Ishikawa (cell line): Measurements from ENCODE around the gene LRRTM4.

Source experiments
- CEBPB ChIP-seq: IDR thresholded peaks from 2 replicates; pipeline ENCODE4 v1.6.1; 2012
- CREB1 ChIP-seq: IDR thresholded peaks from 2 replicates; pipeline ENCODE4 v1.6.1; 2012; ENCODE audit warnings: low read depth
- EGR1 ChIP-seq: IDR thresholded peaks from 2 replicates; pipeline ENCODE4 v1.6.1; 2012
- EP300 ChIP-seq: IDR thresholded peaks from 2 replicates; pipeline ENCODE4 v1.6.1; 2012; ENCODE audit warnings: borderline replicate concordance
- FOXM1 ChIP-seq: IDR thresholded peaks from 2 replicates; pipeline ENCODE4 v1.6.1; 2012; ENCODE audit warnings: low read depth, borderline replicate concordance
- MAX ChIP-seq: IDR thresholded peaks from 2 replicates; pipeline ENCODE4 v1.6.1; 2012
- NFIC ChIP-seq: IDR thresholded peaks from 2 replicates; pipeline ENCODE4 v1.6.1; 2012
- RAD21 ChIP-seq: IDR thresholded peaks from 2 replicates; pipeline ENCODE4 v1.6.1; 2012; ENCODE audit warnings: low read depth
- REST ChIP-seq: IDR thresholded peaks from 2 replicates; pipeline ENCODE4 v1.6.1; 2012; ENCODE audit warnings: low read depth, mild to moderate bottlenecking
- TAF1 ChIP-seq: IDR thresholded peaks from 2 replicates; pipeline ENCODE4 v1.6.1; 2012; ENCODE audit warnings: low read depth, mild to moderate bottlenecking
- TCF12 ChIP-seq: IDR thresholded peaks from 2 replicates; pipeline ENCODE4 v1.6.1; 2012; ENCODE audit warnings: low read depth
- TEAD4 ChIP-seq: IDR thresholded peaks from 2 replicates; pipeline ENCODE4 v1.6.1; 2012
- USF1 ChIP-seq: IDR thresholded peaks from 2 replicates; pipeline ENCODE4 v1.6.1; 2012
- YY1 ChIP-seq: IDR thresholded peaks from 2 replicates; pipeline ENCODE4 v1.6.1; 2012; ENCODE audit warnings: low read depth
- ZBTB7A ChIP-seq: IDR thresholded peaks from 2 replicates; pipeline ENCODE4 v1.6.1; 2012; ENCODE audit warnings: low read depth

LRRTM4 gene

GRCh38 chr2:76809136-76809535 lies 713.0 kb downstream of the LRRTM4 start:
- TF ChIP-seq FOXM1, result no peak
- no peak for TF ChIP-seq NFIC
- no peak for TF ChIP-seq YY1
- no peak for TF ChIP-seq MAX
- TF ChIP-seq TAF1, result no peak
- TF ChIP-seq ZBTB7A, result no peak
- no peak for TF ChIP-seq EGR1
- TF ChIP-seq CREB1, result no peak
- no peak for TF ChIP-seq EP300
- no peak for TF ChIP-seq CEBPB

- TF ChIP-seq ZBTB7A (no peak), REST (no peak), USF1 (no peak), CEBPB (no peak), FOXM1 (no peak), TAF1 (no peak), CREB1 (no peak), RAD21 (no peak), TCF12 (no peak), NFIC (no peak), YY1 (no peak), MAX (no peak), TEAD4 (no peak), EGR1 (no peak), EP300 (no peak)
Measured at GRCh38 chr2:76808732-76809131, 713.4 kb downstream of the LRRTM4 start.

- TF ChIP-seq YY1, result no peak
- TF ChIP-seq TCF12, result no peak
- TF ChIP-seq EGR1, result no peak
- TF ChIP-seq CEBPB, result no peak
- TF ChIP-seq USF1, result no peak
- TF ChIP-seq RAD21, result no peak
- TF ChIP-seq FOXM1, result no peak
- TF ChIP-seq NFIC, result no peak
- TF ChIP-seq TEAD4, result no peak
- TF ChIP-seq CREB1, result no peak
- TF ChIP-seq EP300, result no peak
- no peak for TF ChIP-seq TAF1
- no peak for TF ChIP-seq ZBTB7A
- no peak for TF ChIP-seq MAX
- TF ChIP-seq REST, result no peak
Measured at GRCh38 chr2:76793647-76794334, 728.4 kb downstream of the LRRTM4 start.

- TF ChIP-seq FOXM1 (no peak), TAF1 (no peak), TCF12 (no peak), ZBTB7A (no peak), CEBPB (no peak), EGR1 (no peak), REST (no peak), CREB1 (no peak), TEAD4 (no peak)
Measured at GRCh38 chr2:76763276-76763675, 758.9 kb downstream of the LRRTM4 start.
